Mucosa of descending colon (tissue), 3 donors: ENCODE data around the gene FBXO24. TPM values are rescaled to one million over a fixed set of nuclear protein-coding genes. Genes with fewer than 3 reads are reported as not detected.

Source experiments
- ATAC-seq: fragments of 200-7000 bp; cut with Tn5 transposase; one replicate; pipeline ENCODE4 v1.9.1; 2020; ENCODE audit warnings: mild to moderate bottlenecking, moderate library complexity
- DNase-seq, 3 donors: peaks; one replicate each; pipeline ENCODE4 v3.0.0-alpha.2; 2020
- H3K36me3 ChIP-seq: fragments of 200-600 bp; one replicate; pipeline ENCODE4 v1.8.0; 2021; ENCODE audit warnings: low read depth, mild to moderate bottlenecking
- H3K4me1 ChIP-seq: fragments of 200-600 bp; one replicate; pipeline ENCODE4 v1.8.0; 2021; ENCODE audit warnings: low read depth, mild to moderate bottlenecking
- H3K4me3 ChIP-seq: fragments of 200-600 bp; one replicate; pipeline ENCODE4 v1.8.0; 2021; ENCODE audit warnings: mild to moderate bottlenecking
- H3K9me3 ChIP-seq: fragments of 200-600 bp; one replicate; pipeline ENCODE4 v1.8.0; 2021; ENCODE audit warnings: mild to moderate bottlenecking
- intact Hi-C, 2 donors: fragments of 100-400 bp; cut with DNase I in 1 of 2; cut with micrococcal nuclease in 1 of 2; formaldehyde crosslinking; loops; one replicate each; pipeline versions ENCODE4 v1.11.0 to v1.11.1; 2022; cut with DNase I, micrococcal nuclease
- total RNA-seq, 3 donors: library from RNA; stranded (reverse); fragmentation: NEBNext Ultra II Directional in 2 of 3; extraction: Animal tissue kit (Norgen Biotek cat#: 25700) in 2 of 3; gene quantifications; one replicate each; pipeline versions ENCODE4 v1.2.1 to v1.2.4, GENCODE V29; 2021 to 2023
- TF ChIP-seq, protein P1 (sequence below): fragments of 200-600 bp; IDR thresholded peaks from one replicate; pipeline ENCODE4 v1.8.0; 2022; ENCODE audit warnings: antibody characterized with exemption, mild to moderate bottlenecking
- donor health status: DM: no; HTN: no; CAD: no; lungs with moderate emphysema.
- donor health status: DM: no; HTN: no; CAD: no.
- donor health status: DM: no; HTN: yes; CAD: no.

Gene FBXO24
- total RNA-seq, 3 donors from 2014 or later = 0.48 to 1.1 (median 0.66) TPM

DNA sequence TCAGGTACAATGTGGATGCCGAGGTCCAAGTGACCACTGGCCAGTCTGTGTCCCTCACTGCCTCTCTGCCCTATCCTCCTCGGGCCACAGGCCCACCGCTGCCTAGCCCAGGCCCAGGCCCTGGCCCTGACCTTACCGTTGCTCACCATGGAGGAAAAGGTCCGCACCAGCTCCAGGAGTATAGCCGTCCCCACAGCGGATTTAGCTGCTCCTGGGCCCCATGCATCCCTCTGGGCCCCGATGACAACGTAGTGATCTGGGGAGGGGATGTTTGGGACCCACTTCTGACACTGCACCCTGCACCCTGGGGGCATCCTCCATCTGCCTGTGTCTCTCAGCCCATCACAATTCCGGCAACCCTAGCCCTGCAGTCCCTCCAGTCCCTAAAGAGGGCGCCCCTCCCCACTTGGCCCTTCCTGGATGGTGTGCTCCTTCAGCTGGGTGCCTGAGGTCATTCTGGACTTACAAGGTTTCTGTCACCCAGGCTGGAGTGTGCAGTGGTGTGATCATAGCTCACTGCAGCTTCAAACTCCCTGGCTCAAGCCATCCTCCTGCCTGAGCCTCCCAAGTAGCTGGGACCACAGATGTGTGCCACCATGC, 43.1 kb downstream of the FBXO24 start:
- Histone ChIP-seq H3K4me3 (no peak overlapping the region), H3K36me3 (no peaks in the 10 kb centered on the region), H3K4me1 (peaks cover 7% of the 10 kb centered on the region), H3K9me3 (no peaks in the 10 kb centered on the region)
- ATAC-seq (no peak), DNase-seq (peak in 1 of 3 donors; percentile 48)
- intact Hi-C loops = no loop called here
- TF ChIP-seq, protein P1, sequence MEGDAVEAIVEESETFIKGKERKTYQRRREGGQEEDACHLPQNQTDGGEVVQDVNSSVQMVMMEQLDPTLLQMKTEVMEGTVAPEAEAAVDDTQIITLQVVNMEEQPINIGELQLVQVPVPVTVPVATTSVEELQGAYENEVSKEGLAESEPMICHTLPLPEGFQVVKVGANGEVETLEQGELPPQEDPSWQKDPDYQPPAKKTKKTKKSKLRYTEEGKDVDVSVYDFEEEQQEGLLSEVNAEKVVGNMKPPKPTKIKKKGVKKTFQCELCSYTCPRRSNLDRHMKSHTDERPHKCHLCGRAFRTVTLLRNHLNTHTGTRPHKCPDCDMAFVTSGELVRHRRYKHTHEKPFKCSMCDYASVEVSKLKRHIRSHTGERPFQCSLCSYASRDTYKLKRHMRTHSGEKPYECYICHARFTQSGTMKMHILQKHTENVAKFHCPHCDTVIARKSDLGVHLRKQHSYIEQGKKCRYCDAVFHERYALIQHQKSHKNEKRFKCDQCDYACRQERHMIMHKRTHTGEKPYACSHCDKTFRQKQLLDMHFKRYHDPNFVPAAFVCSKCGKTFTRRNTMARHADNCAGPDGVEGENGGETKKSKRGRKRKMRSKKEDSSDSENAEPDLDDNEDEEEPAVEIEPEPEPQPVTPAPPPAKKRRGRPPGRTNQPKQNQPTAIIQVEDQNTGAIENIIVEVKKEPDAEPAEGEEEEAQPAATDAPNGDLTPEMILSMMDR = no peak

DNA sequence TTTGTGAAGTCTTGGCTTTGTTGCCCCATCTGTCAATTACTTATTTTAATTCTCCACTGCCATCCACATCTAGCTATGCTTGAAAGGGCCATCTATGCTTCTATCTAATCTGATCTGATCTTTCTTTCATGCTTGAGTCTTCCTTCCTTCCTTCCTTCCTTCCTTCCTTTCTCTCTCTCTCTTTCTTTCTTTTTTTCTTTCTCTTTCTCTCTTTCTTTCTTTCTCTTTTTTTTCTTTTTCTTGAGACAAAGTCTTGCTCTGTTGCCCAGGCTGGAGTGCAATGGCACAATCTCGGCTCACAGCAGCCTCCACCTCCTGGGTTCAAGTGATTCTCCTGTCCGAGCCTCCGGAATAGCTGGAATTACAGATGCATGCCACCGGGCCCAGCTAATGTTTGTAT, 43.9 kb downstream of the FBXO24 start:
- Histone ChIP-seq H3K4me3 (no peak overlapping the region), H3K36me3 (no peaks in the 10 kb centered on the region), H3K9me3 (no peaks in the 10 kb centered on the region), H3K4me1 (peaks cover 7% of the 10 kb centered on the region)
- TF ChIP-seq, protein P1 = no peak
- ATAC-seq (no peak), DNase-seq (no peak)
- intact Hi-C loops = no loop called here

DNA sequence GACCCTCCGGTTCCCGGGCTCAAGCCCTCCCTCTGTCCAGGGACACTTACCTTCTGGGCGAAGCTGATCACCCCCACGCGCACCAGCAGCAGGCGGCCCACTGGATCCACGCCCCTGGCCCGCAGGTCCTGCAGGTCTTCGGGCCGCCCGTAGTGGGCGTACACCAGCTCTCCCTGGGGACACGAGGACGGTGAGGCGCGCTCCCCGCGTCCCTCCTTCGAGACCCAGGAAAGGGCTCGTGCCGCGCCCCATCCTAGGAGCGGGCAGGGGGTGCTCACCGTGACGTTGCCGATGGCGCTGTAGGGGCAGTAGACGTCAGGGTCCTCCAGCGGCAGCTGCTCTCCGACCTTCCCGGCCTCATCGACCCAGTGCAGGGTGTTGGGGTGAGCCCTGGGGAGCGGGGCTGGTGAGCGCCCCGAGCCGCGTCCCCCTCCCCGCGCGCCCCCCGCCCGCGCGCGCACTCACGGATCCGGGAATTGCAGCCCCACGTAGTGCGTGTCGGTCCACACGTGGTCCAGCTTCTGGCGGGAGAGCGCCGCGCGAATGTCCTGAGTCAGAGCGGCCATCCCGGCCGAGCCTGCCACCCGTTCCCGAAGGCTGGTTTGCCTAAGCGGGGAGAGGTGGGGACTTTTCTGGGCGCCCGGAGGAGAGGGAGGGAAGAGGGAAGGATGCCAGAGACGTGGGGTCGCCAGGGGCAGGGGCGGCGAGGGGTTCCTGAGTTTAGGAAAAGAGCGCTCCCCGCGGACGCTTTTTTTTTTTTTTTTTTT, 47.0 kb downstream of the FBXO24 start:
- peaks cover 3% of the 10 kb centered on the region for H3K4me1 ChIP-seq
- intact Hi-C loops = no loop called here
- no peaks in the 10 kb centered on the region for H3K36me3 ChIP-seq
- H3K4me3 ChIP-seq = no peak overlapping the region
- ATAC-seq (peak; percentile 81), DNase-seq (peak; percentile 55 to 77 (median 77))
- no peaks in the 10 kb centered on the region for H3K9me3 ChIP-seq
- TF ChIP-seq, protein P1 = no peak

DNA sequence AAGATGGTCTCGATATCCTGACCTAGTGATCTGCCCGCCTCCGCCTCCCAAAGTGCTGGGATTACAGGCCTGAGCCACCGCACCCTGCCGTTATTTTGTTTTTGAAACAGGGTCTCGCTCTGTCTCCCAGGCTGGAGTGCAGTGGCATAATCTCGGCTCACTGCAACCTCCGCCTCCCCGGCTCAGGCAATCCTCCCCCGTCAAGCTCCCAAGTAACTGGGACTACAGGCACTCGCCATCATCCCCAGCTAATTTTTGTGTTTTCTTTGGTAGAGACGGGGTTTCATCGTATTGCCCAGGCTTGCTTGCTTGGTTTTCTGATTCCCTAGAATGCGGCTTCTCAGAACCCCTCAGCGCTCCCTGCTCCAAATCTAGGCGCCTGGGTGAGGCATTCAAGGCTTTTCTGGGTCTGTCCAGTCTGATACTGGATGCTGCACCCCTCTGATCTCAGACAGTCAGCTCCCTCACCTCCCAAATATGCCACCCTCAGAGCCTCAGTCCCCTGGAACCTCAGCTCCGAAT, 53.9 kb downstream of the FBXO24 start:
- Histone ChIP-seq H3K36me3 (no peaks in the 10 kb centered on the region), H3K9me3 (no peaks in the 10 kb centered on the region), H3K4me1 (no peaks in the 10 kb centered on the region), H3K4me3 (no peak overlapping the region)
- ATAC-seq = no peak
- DNase-seq = no peak
- intact Hi-C loops = no loop called here
- TF ChIP-seq, protein P1 = no peak

DNA sequence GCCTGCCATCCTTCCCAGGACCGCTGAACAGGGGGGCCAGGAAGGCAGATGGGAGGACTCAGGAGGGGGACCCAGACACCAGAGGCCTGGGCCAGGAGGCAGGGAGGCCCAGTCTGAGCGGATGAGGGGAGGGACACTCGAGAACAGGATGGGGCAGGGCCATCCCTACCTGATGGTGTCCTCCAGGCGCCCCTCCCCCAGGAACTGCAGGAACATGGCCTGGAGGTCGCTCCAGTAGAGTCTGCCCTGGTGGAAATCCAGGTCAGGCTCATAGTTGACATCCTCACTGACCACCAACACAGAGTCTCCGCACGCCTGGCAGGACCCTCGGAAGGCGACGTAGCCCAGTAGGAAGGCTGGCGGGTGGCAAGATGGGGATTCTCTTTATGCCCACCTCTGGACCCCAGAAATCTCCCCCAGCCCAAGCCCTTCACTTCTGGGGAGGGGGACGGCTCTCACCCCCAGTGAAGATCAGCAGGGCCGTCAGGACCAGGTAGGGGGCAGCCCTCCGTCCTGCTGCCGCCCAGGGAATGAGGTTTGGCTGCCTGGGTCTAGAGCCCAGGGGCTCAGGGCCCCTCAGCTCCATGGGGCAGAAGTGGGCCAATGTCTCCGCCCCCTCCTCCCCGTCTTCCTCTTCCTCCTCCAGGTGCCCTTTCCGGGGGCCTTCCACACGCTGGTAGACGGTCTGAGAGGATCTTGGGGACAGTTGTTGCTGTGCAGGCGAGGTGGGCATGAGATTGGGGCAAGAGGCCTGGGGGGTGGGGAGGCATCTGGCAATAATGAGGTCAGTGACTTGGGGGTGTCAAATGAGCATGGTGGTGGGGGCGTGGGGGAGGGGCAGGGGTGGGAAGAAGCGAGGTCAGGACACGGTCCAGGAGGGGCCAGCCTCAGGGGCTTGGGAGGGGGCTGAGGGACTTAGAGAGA, 54.7 kb downstream of the FBXO24 start:
- no peak for DNase-seq
- TF ChIP-seq, protein P1 = no peak
- no peaks in the 10 kb centered on the region for H3K9me3 ChIP-seq
- no peaks in the 10 kb centered on the region for H3K36me3 ChIP-seq
- no peak overlapping the region for H3K4me3 ChIP-seq
- ATAC-seq = no peak
- intact Hi-C loops = no loop called here
- no peaks in the 10 kb centered on the region for H3K4me1 ChIP-seq
